Activated T-helper 1 cell treated with anti-CD3 and anti-CD28 coated beads, Interleukin-2, amount 50 U/mL, for 16 hours (primary cell): Measurements from ENCODE around the gene SLIT1.

ENCODE experiments used
- DNase-seq, 2 donors: peaks; one replicate each; pipeline ENCODE4 v3.0.0-alpha.2; 2020; ENCODE audit warnings: low read depth in 1 of 2, low spot score in 1 of 2

The SLIT1 gene

GRCh38 chr10:97117372-97117771 is 68.4 kb downstream of the SLIT1 start:
- DNase-seq, result no peak

GRCh38 chr10:97116462-97117162 is 69.1 kb downstream of the SLIT1 start:
- DNase-seq, result no peak

DNA sequence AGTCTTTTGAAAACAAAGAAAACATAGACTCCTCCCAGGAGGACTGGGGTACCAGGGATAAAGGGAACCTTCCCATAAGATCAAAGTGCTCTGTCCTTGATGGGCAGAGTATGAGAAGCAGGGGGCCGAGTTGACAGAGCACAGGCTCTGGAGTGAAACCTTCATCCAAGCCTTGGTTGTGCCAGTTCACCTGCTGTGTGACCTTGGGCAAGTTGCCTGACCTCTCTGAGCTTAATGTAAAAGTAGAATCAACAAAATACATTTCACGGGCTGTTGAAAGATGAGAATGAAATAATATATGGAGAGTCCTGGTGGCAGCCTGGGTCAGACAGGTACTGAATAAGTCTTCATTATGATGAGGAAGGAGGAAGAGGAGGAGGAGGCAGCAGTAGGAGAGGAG is 69.9 kb downstream of the SLIT1 start:
- no peak for DNase-seq

DNA sequence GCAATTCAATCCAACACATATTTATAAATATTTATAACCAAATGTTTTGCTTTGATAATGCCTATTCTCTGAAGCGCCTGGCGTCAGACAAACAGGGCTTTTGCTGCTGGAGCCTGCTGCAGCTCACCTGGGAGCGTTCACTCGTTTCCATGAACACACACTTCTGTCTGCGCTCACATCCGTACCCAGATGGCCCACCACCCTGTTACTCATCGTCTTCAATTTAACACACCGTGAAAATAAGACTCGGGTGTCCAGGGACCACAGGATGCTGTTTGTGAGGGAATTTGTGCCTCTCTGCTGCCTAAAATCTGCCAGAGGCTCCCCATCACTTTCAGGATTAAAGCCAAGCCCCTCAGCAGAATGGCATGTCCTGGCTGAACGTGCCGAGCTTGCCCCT is 74.1 kb downstream of the SLIT1 start:
- DNase-seq, result no peak

- no peak for DNase-seq
Measured at GRCh38 chr10:97109547-97109946, 76.2 kb downstream of the SLIT1 start.

GRCh38 chr10:97107551-97107950 is 78.2 kb downstream of the SLIT1 start:
- no peak for DNase-seq

- DNase-seq, result no peak
Measured at GRCh38 chr10:97106207-97106606, 79.6 kb downstream of the SLIT1 start.

DNA sequence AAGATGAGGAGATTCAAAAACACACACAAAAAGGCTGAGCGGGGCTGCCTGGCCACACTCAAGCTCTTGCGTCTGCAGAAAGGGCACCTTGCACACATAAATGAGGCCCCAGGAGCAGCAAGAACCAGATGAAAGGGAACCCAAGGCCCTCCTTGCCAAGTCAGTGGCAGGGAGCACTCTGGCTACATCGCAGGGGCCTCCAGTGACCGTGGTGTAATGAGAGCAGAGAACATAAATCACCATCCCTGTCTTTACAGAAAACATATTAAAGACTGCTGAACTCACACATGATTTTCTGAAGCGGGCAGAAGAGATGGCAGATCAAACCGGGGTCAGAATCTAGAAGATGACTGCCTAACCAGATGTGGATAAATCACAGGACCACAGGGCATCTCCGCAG is 80.5 kb downstream of the SLIT1 start:
- DNase-seq, result no peak

- no peak for DNase-seq
Measured at GRCh38 chr10:97103316-97104080, 82.3 kb downstream of the SLIT1 start.

- DNase-seq, result no peak
Measured at GRCh38 chr10:97102441-97102840, 83.3 kb downstream of the SLIT1 start.

GRCh38 chr10:97101166-97101940 is 84.4 kb downstream of the SLIT1 start:
- DNase-seq, result no peak

DNA sequence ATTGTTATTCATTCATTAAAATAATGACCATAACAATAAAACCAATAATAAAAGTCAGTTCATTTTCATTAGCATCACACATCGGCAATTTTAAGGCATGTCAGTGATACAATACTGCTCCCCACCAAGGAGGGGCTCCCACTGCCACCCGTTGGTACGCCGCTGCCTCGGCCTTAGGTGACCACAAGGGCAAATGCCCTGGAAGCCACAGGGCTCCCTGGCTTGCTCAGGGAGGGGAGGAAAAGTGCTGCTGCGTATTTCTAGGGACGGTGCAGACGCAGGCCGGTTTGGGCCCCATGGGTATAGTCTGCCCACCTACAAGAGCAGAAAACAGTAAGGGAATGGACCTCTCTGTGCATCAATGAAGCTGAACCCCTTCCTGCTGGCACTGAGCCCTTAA is 85.1 kb downstream of the SLIT1 start:
- no peak for DNase-seq

DNA sequence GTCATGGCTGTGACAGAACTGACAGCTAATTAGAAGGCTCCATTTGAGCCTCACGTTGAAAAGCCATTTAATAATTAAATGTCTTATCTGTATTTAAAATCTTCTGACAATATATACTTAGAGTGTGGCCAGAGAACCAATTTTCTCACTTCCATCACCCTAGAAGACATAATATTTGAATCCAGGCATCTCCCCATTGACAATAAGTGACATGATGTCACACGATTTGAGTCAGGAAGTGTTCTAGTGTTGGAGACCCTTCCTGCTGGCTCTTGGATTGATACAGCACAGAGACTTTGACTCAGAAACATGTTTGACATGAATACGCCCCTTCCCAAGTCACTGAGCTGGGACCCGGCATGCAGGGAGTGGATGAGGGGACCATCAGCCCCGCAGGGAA is 85.9 kb downstream of the SLIT1 start:
- no peak for DNase-seq

- no peak for DNase-seq
Measured at GRCh38 chr10:97099089-97099488, 86.7 kb downstream of the SLIT1 start.

- DNase-seq, result no peak
Measured at GRCh38 chr10:97097084-97097433, 88.7 kb downstream of the SLIT1 start.

GRCh38 chr10:97096261-97097083 is 89.3 kb downstream of the SLIT1 start:
- no peak for DNase-seq

GRCh38 chr10:97095701-97096260 is 90.0 kb downstream of the SLIT1 start:
- no peak for DNase-seq

DNA sequence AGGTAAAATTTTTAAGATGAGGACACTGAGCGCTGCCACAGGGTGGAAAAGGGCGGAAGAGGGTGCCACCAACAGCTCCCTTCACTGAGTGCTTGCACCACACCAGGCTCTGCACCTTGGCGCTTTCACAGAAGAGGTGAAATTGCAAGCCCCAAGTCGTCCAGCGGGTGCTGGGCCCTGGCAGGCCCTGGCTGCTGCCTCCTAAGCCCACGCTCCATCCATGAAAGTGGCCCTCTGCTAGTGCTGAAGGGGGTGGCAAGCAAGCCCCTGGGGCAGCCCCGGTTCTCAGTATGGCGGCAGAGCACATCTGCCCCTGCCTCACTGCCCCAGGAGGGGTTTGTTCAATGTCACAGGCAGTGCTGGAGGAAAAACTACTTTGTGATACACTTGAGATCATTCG is 95.1 kb downstream of the SLIT1 start:
- no peak for DNase-seq

GRCh38 chr10:97090035-97090434 is 95.7 kb downstream of the SLIT1 start:
- no peak for DNase-seq

DNA sequence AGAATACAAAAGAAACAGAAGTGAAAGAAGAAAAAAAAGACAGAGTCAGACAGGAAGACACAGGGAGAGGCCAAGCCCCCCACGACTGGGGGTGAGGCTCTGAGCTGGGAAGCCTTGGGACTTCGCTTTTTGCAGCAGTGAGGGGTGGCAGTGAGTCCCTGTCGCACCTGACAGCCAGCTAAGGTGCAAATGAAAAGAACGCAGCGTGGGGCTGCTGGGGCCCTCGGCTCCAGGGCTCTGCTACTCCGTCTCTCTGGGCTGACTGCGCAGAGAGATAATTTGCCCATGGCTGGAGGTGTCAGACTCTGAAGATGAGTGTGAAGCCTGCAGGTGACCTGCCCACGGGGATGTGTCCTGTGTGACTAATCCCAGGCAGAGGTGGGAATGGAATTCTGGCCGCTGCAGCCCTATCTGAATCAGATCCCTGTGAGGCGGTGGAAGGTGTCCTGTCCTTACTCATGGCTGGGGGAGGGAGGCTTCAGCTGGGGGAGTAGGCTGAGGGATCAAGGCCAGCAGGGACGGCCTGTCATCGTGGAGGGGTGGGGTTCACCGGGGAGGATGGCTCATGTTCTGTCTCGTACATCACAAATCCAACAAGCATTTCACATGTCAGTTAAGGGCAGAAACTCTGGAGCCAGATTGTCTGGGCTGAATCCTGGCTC is 96.4 kb downstream of the SLIT1 start:
- no peak for DNase-seq
